IgD-negative memory B cell (primary cell): Measurements from ENCODE around the gene GLOD5. TPM values are rescaled to one million over a fixed set of nuclear protein-coding genes. Genes with fewer than 3 reads are reported as not detected.

Experiments
- H3K27ac Mint-ChIP-seq, 3 donors: one replicate each; pipeline ENCODE4 v1.8.0; 2020 to 2022; ENCODE audit warnings: mild to moderate bottlenecking in 3 of 3, mixed read lengths in 3 of 3, moderate library complexity in 1 of 3
- H3K27me3 Mint-ChIP-seq: one replicate; pipeline ENCODE4 v1.8.0; 2021; ENCODE audit warnings: mixed read lengths
- H3K36me3 Mint-ChIP-seq: one replicate; pipeline ENCODE4 v1.8.0; 2020; ENCODE audit warnings: mild to moderate bottlenecking, mixed read lengths
- H3K4me1 Mint-ChIP-seq, 3 donors: one replicate each; pipeline ENCODE4 v1.8.0; 2020 to 2022; ENCODE audit warnings: mixed read lengths in 3 of 3, mild to moderate bottlenecking in 1 of 3
- H3K4me3 Mint-ChIP-seq, 4 donors: one replicate each; pipeline ENCODE4 v1.8.0; 2020 to 2022; ENCODE audit warnings: mild to moderate bottlenecking in 4 of 4, mixed read lengths in 4 of 4, moderate library complexity in 3 of 4
- H3K9me3 Mint-ChIP-seq, 3 donors: one replicate each; pipeline ENCODE4 v1.8.0; 2020 to 2021; ENCODE audit warnings: mixed read lengths in 3 of 3, mild to moderate bottlenecking in 1 of 3
- polyA plus RNA-seq: library from polyadenylated mRNA; unstranded; fragments of 300-500 nt; fragmentation: Illumina TruSeq; gene quantifications from one replicate; pipeline ENCODE4 v1.2.3, GENCODE V29; 2021

Gene GLOD5
- polyA plus RNA-seq, 1 donor from 2014 or later = not detected

DNA sequence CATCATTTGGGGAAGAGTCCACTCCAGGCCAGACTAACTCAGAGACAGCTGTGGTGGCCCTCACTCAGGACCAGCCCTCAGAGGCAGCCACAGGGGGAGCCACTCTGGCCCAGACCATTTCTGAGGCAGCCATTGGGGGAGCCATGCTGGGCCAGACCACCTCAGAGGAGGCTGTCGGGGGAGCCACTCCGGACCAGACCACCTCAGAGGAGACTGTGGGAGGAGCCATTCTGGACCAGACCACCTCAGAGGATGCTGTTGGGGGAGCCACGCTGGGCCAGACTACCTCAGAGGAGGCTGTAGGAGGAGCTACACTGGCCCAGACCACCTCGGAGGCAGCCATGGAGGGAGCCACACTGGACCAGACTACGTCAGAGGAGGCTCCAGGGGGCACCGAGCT lies 61.5 kb downstream of the GLOD5 start:
- H3K27me3 Mint-ChIP-seq = peaks cover 13% of the 10 kb centered on the region
- no peak overlapping the region for H3K27ac Mint-ChIP-seq
- H3K4me3 Mint-ChIP-seq = no peak overlapping the region

More for the DNA sequence above, 61.5 kb downstream of the GLOD5 start:
- H3K9me3 Mint-ChIP-seq = no peaks in the 10 kb centered on the region
- peaks cover 3% of the 10 kb centered on the region for H3K36me3 Mint-ChIP-seq
- H3K4me1 Mint-ChIP-seq = peaks cover 0 to 4% (median 3%) of the 10 kb centered on the region in 3 donors

Other genes with a start within 250 kb of the GLOD5 start
- 61.2 TPM for gene EBP, start 239.9 kb upstream of the GLOD5 start, polyA plus RNA-seq
- gene TBC1D25, start 222.0 kb upstream of the GLOD5 start, polyA plus RNA-seq = 22.8 TPM
- 278 TPM for gene RBM3, start 187.3 kb upstream of the GLOD5 start, polyA plus RNA-seq
- 53.2 TPM for gene WDR13, start 164.3 kb upstream of the GLOD5 start, polyA plus RNA-seq
- 26.5 TPM for gene WAS, start 77.9 kb upstream of the GLOD5 start, polyA plus RNA-seq
- gene SUV39H1, start 65.0 kb upstream of the GLOD5 start, polyA plus RNA-seq = 8.6 TPM
- not detected for gene GATA1, start 24.8 kb downstream of the GLOD5 start, polyA plus RNA-seq
- 20.1 TPM for gene HDAC6, start 40.3 kb downstream of the GLOD5 start, polyA plus RNA-seq
- not detected for gene ERAS, start 64.8 kb downstream of the GLOD5 start, polyA plus RNA-seq
- gene PCSK1N, start 73.9 kb downstream of the GLOD5 start, polyA plus RNA-seq = 0.51 TPM
- gene TIMM17B, start 136.0 kb downstream of the GLOD5 start, polyA plus RNA-seq = 90.3 TPM
- gene PQBP1, start 136.2 kb downstream of the GLOD5 start, polyA plus RNA-seq = 99.8 TPM
- 9.6 TPM for gene SLC35A2, start 149.9 kb downstream of the GLOD5 start, polyA plus RNA-seq
- 216 TPM for gene PIM2, start 157.3 kb downstream of the GLOD5 start, polyA plus RNA-seq
- gene OTUD5, start 195.9 kb downstream of the GLOD5 start, polyA plus RNA-seq = 30.2 TPM
- 0.13 TPM for gene KCND1, start 210.1 kb downstream of the GLOD5 start, polyA plus RNA-seq
- 22.5 TPM for gene GRIPAP1, start 240.5 kb downstream of the GLOD5 start, polyA plus RNA-seq